Neural cell (in vitro differentiated cells): Measurements from ENCODE around the gene MYLK3.

Experiments used
- EP300 ChIP-seq: fragments of 450-650 bp; conservative IDR thresholded peaks from 2 replicates; pipeline ENCODE4 v1.6.1; 2014; ENCODE audit warnings: antibody characterized with exemption, mild to moderate bottlenecking, moderate library complexity; ENCODE audit not compliant: poor library complexity, severe bottlenecking
- MXI1 ChIP-seq: fragments of 450-650 bp; conservative IDR thresholded peaks from 2 replicates; pipeline ENCODE4 v1.6.1; 2014; ENCODE audit warnings: antibody characterized with exemption, mild to moderate bottlenecking; ENCODE audit not compliant: poor library complexity, severe bottlenecking
- RAD21 ChIP-seq: fragments of 450-650 bp; conservative IDR thresholded peaks from 2 replicates; pipeline ENCODE4 v1.6.1; 2014; ENCODE audit warnings: antibody characterized with exemption, mild to moderate bottlenecking, moderate library complexity
- TAF1 ChIP-seq: IDR thresholded peaks from 2 replicates; pipeline ENCODE4 v1.6.1; 2012; ENCODE audit warnings: low read depth
- TF ChIP-seq, protein P1 (sequence below): fragments of 450-650 bp; IDR thresholded peaks from 2 replicates; pipeline ENCODE4 v1.5.1; 2014; ENCODE audit warnings: antibody characterized with exemption, mild to moderate bottlenecking, moderate library complexity; ENCODE audit not compliant: poor library complexity, severe bottlenecking

GRCh38 chr16:46739934-46740333 is 8.2 kb downstream of the MYLK3 start:
- TF ChIP-seq, protein P1, sequence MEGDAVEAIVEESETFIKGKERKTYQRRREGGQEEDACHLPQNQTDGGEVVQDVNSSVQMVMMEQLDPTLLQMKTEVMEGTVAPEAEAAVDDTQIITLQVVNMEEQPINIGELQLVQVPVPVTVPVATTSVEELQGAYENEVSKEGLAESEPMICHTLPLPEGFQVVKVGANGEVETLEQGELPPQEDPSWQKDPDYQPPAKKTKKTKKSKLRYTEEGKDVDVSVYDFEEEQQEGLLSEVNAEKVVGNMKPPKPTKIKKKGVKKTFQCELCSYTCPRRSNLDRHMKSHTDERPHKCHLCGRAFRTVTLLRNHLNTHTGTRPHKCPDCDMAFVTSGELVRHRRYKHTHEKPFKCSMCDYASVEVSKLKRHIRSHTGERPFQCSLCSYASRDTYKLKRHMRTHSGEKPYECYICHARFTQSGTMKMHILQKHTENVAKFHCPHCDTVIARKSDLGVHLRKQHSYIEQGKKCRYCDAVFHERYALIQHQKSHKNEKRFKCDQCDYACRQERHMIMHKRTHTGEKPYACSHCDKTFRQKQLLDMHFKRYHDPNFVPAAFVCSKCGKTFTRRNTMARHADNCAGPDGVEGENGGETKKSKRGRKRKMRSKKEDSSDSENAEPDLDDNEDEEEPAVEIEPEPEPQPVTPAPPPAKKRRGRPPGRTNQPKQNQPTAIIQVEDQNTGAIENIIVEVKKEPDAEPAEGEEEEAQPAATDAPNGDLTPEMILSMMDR = no peak
- no peak for TF ChIP-seq MXI1
- TF ChIP-seq EP300 = no peak
- no peak for TF ChIP-seq TAF1
- no peak for TF ChIP-seq RAD21
